ENCODE data around the gene ATP9A.

- TF ChIP-seq, protein P1, sequence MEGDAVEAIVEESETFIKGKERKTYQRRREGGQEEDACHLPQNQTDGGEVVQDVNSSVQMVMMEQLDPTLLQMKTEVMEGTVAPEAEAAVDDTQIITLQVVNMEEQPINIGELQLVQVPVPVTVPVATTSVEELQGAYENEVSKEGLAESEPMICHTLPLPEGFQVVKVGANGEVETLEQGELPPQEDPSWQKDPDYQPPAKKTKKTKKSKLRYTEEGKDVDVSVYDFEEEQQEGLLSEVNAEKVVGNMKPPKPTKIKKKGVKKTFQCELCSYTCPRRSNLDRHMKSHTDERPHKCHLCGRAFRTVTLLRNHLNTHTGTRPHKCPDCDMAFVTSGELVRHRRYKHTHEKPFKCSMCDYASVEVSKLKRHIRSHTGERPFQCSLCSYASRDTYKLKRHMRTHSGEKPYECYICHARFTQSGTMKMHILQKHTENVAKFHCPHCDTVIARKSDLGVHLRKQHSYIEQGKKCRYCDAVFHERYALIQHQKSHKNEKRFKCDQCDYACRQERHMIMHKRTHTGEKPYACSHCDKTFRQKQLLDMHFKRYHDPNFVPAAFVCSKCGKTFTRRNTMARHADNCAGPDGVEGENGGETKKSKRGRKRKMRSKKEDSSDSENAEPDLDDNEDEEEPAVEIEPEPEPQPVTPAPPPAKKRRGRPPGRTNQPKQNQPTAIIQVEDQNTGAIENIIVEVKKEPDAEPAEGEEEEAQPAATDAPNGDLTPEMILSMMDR (IDR thresholded peaks at IDR 0.05 in 2 of 3, conservative IDR thresholded peaks at IDR 0.05 in 1 of 3; ENCODE audit: borderline replicate concordance in 1 of 3, insufficient read depth in 1 of 3, low read depth in 2 of 3, low read length in 2 of 3), result no peak
- TF ChIP-seq POLR2A (IDR thresholded peaks at IDR 0.05; ENCODE audit: borderline replicate concordance, extremely low read depth, insufficient read depth, insufficient read length) (no peak), POLR2AphosphoS5 (IDR thresholded peaks at IDR 0.05; ENCODE audit: low read depth, low read length) (no peak), EZH2 (IDR thresholded peaks at IDR 0.05) (no peak), CEBPB (IDR thresholded peaks at IDR 0.05; ENCODE audit: low read depth) (no peak), ZNF274 (IDR thresholded peaks at IDR 0.05; ENCODE audit: low read depth, low read length) (no peak), YY1 (IDR thresholded peaks at IDR 0.05; ENCODE audit: extremely low read depth, insufficient replicate concordance, low read depth, low read length) (no peak), SRF (IDR thresholded peaks at IDR 0.05; ENCODE audit: low read depth) (no peak)
- TF ChIP-seq, protein P2, sequence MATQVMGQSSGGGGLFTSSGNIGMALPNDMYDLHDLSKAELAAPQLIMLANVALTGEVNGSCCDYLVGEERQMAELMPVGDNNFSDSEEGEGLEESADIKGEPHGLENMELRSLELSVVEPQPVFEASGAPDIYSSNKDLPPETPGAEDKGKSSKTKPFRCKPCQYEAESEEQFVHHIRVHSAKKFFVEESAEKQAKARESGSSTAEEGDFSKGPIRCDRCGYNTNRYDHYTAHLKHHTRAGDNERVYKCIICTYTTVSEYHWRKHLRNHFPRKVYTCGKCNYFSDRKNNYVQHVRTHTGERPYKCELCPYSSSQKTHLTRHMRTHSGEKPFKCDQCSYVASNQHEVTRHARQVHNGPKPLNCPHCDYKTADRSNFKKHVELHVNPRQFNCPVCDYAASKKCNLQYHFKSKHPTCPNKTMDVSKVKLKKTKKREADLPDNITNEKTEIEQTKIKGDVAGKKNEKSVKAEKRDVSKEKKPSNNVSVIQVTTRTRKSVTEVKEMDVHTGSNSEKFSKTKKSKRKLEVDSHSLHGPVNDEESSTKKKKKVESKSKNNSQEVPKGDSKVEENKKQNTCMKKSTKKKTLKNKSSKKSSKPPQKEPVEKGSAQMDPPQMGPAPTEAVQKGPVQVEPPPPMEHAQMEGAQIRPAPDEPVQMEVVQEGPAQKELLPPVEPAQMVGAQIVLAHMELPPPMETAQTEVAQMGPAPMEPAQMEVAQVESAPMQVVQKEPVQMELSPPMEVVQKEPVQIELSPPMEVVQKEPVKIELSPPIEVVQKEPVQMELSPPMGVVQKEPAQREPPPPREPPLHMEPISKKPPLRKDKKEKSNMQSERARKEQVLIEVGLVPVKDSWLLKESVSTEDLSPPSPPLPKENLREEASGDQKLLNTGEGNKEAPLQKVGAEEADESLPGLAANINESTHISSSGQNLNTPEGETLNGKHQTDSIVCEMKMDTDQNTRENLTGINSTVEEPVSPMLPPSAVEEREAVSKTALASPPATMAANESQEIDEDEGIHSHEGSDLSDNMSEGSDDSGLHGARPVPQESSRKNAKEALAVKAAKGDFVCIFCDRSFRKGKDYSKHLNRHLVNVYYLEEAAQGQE (IDR thresholded peaks at IDR 0.05; ENCODE audit: low read depth), result no peak
- TF ChIP-seq, protein P3, sequence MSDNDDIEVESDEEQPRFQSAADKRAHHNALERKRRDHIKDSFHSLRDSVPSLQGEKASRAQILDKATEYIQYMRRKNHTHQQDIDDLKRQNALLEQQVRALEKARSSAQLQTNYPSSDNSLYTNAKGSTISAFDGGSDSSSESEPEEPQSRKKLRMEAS (IDR thresholded peaks at IDR 0.05), result no peak
Observed at GRCh38 chr20:51647674-51648570, 120.3 kb downstream of the ATP9A start.

Measured in HCT116 (cell line).